GM21737 (cell line): ENCODE data around the gene SLC41A3.

Experiments used
- ATAC-seq: cut with Tn5 transposase; IDR thresholded peaks from one replicate; pipeline ENCODE4 v1.9.1; 2021; ENCODE audit warnings: mild to moderate bottlenecking, moderate library complexity; ENCODE audit not compliant: unreplicated experiment

The SLC41A3 gene

DNA sequence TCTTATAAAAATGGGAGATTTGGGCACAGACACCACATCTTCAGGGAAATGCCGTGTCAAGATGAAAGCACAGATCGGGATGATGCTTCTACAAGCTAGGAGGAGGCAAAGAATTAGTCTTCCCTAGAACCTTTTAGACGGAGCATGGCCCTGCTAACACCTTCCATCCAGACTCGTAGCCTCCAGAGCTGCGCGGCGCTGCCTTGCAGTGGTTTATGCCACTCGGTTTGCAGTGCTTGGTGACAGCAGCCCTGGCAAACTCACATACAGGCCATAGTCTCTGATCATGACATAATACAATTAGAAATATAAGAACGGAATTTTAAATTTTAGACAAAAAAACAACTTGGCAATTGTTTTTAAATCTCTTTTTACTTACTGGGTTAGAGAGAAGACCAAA is 37.1 kb upstream of the SLC41A3 start:
- ATAC-seq, result no peak

DNA sequence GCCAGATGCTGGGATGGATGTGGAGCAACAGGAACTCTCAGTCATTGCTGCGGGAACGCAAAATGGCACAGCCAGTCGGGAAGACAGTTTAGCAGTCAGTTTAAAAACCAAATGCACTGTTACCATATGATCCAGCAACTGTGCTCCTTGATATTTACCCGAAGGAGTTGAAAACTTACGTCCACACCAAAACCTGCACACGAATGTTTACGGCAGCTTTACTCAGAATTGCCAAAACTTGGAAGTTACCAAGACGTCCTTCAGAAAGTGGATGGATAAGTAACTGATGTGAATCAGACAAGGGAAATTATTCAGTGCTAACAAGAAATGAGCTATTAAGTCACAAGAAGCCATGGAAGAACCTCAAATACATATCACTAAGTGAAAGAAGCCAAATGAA is 36.1 kb upstream of the SLC41A3 start:
- no peak for ATAC-seq

DNA sequence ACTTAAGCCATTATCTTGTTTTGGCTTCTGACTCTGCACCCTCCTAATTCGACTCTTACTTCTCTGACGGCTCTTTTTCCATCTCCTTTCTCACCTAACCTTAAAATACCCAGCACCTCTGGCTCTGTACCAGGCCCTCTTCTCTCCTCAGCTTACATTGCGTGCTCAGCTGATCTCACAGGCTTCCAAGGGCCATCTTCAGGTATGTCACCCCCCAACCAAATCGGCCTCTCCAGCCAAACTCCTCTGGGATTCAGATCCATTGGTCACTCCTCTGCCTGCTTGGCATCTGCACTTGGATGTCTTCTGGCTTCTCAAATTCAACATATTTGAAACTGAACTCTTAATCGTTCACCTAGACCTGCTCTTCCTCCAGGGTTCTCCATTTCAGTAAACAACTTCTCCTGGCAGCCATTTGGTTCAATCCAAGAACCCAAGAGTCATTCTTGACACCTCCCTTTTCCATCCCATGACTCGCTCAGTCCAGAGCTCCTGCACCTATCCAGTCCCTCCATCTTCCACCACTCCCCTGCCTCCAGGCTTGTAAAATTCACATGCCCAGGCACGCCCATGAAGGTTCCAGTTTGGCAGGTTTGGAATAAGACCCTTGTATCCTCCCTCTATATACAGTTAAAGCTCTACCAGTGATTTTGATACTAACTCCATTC is 35.2 kb upstream of the SLC41A3 start:
- no peak for ATAC-seq

DNA sequence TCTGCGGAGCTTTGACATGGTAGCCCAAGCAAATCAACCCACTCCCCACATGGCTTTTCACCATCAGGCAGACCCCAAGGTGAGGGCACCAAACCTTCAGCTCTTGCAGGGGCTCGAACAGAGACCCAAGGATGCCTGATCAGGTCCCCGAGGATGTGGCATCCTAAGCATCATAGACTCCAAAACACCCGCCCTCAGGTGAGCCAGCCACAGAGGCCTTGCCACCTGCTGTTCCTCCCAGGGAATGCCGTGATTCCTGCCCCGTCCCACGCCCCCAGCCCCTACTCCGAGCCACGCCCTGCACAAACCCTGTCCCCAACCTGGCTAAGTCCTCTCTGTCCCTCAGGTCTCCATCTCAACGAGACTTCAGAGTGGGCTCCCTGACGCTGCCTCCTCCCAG is 34.7 kb upstream of the SLC41A3 start:
- no peak for ATAC-seq

DNA sequence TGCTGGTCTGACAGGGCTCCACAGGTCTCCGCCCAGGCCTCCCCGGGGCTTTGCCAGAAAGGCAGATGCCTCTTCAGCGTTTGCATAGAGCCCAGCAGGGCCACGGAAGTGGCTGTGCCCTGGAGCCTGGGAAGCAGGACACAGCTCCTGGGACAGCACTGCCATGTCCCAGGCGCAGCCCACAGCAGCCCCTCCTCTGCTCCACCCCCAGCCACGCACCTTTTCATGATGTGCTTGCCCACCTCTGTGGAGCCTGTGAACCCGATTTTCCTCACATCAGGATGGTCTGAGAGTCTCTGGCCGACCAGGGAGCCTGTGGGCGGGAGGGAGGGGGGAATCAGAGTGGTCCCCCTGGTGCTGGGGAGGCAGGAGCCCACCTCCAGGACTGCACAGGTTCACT is 33.9 kb upstream of the SLC41A3 start:
- ATAC-seq, result no peak

DNA sequence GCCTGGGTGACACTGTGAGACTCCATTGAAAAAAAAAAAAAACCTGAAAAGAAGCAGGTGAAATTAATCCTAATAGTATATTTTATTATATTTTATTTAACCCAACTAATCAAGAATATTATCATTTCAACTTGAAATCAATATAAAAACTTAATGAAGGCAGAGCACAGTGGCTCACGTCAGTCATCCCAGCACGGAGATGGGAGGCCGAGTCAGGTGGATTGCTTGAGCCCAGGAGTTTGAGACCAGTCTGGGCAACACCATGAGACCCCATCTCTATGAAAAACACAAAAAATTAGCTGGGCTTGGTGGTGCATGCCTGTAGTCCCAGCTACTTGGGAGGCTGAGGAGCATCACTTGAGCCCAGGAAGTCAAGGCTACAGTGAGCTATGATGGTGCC is 33.3 kb upstream of the SLC41A3 start:
- ATAC-seq, result no peak

DNA sequence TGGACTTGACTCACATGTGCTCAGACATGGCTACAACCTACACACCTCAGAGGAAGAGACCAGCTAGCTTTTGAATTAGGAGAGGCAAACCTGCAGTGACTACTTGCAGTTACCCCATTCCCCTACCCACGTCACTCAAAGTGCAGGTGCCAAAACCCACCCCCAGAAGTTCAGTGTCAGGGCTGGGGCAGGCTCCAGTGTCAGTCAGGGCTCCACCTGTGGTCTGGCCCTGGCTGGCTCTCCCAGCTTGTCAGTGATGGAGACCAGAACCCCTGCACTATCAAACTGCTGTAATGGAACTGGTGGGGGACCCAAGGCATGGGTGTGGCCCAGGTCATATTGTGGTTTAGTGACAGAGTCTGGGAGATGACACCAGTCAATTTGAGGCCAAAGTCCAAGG is 32.6 kb upstream of the SLC41A3 start:
- ATAC-seq, result no peak

DNA sequence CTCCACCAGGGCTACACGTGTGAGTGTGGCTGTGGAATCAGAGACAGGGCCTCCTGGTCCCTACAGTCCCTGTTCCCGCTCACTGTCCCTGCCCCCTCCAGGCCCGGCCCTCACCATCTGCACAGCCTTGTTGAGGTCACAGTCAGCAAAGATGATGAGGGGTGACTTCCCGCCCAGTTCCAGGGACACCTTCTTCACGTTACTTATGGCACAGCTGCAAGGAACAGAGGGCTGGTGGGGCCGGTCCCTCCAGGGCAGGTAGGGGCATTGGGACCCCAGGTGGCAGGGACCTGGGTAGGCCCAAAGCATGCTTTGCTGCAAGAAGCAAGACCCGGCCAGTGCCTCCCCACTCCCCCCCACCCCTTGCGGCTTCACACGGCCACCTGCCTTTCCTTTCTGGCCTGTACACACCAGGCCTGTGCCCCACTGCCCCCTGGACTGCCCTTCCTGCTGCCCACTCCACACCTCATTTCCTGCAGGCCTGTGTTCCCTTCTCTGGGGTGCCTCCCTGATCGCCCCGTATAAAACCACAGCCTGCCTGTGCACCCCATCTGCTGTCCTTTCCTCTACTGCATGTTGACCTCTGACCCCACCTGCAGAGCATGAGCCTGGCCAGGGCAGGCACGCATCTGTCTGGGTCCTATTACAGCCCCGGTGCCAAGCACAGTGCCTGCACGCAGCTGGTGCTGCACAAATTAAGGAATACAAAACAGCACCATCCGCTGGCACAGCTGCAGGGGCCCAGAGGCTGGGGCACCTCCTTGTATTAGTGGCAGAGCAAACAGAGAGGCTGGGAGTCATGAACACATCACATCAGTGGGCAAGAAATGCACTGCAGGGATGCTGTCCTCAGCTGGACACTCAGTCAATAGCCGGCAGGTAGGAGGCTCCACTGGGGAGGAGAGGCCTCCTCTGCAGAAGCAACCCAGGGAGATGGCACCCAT is 30.8 kb upstream of the SLC41A3 start:
- no peak for ATAC-seq

DNA sequence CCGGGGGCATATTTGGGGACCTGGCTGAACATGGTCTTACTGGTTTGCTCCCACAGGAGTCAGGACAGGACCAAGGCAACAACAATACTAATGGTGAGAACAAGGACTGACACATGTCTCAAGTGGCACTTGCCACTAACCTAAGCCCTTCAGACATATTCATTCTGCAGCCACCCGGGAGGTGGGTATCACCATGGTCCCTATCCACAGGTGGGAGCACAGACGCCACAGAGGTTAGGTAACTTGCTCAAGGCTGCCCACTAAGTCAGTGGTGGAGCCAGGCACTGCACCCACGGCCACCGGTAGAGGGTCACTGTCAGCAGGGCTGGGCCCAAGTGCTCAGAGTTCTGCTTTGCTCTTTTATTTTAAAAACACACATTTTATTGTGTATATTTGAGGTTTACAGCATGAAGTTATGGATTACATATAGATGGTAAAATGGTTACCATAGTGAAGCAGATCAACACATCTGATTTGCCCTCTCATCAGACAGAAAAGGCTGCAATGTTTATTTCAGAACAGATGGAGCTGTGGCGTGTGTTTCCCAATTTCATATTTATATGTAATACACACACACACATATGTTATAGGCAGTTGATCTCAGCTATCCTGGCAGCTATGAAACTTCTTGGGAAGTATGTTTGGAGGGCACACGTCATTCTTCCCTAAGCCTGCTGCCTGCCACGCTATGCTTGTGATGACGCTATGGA is 30.0 kb upstream of the SLC41A3 start:
- ATAC-seq, result no peak

DNA sequence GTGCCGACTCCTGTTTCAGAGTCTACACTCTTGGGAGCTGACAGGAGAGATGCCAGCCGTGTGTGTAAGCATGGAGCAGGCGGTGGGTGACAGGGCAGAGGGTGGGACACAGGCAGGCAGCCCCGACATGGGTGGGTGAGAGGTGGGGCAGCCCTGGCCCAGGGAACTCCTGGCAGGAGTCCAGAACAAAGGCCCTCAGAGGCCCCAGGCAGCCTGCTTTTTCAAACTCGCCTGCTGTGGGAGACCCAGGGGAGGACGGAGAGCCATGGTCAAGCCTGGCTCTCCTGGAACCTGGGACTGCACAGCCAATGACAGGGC is 29.3 kb upstream of the SLC41A3 start:
- ATAC-seq, result no peak

DNA sequence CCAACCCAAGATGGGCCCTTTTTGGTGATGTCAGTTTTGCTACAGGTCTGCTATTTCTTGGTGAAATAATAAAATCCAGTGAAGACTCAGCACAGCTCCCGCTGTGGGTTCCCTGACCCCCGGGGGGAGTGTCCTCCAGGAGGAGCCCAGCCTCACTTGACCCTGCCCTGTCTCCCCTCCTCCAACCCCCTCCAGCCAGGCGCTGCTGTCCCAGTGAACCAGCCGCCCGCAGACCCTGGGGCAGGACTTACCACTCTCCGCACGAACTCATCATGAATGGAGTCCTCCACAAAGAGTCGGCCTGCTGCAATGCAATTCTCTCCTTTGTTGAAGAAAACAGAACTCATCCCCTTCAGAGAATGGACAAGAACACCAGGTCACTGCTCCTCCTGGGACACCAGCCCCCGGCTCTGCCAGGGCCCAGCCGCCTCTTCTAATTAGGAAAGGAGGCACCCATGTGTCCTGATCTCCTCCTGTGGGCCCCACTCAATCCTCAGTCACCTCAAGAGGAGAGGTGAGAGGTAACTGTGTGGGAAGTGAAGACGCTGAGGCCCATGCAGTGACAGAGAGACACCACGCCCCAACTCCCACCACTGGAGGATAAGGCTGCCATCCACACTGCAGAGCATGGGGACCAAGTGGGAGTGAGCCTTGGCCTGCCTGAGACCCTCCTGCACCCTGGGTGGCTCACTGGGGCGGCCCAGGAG is 28.8 kb upstream of the SLC41A3 start:
- ATAC-seq, result no peak

DNA sequence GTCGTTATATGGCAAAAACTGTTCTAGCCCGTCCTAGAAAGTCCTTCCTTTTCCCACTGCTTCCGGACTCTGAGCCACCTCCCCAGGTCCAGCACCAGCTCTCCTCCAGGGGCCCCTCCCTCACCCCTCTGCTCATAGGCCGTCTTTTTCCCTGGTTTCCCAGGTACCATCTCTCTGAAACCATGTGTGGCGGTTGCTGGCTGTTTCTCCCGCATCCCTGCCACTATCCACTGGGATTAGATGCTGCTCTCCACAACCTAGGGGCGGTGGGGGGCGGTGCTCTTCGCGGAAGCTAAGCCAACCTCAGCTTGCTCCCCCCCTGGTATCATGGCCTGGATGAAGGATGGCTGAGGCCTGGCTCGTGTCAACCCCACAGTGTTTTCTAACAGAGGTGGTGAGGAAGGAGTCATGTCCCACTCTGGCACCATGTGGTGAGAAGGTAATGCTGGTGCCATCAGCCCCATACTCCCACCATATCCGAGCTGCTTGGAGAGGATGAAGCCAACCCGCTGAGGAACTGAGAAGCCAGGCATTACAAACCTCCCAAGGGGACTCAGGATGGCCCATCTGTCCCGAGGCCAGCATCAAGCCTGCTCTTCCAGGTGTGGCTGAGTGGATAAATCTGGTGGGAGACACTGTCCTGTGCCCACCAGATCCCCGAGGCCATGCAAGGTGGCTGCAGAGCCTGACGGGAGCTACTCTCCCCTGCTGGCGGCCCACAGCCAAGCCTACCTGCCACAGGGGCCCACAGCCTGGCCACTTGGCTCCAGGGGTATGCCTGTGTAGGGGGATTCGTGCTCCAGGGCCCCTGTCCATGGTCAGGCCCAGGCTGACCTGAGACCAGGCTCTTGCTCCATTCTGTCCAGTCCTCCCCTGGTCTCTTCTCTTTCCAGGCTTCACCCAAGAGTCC is 27.9 kb upstream of the SLC41A3 start:
- no peak for ATAC-seq

DNA sequence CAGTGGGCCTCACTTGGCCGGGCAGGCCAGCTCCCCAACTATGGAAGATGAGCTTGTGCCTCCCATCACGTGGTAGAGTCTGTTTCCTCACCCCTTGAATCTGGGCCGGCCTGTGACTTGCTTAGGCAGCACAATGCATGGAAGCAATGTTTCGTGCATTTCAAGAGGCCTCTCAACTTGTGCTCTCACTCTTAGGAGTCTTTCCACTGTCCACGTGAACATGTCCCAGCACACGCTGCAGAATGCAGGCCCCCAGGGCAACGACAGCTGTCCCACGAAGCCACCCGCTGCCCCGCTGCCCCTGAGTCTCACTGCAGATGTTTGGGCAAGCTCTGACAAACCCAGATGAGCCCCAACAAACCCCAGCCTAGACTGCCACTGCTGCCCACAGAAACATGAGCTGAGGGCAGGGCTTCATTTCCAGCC is 27.2 kb upstream of the SLC41A3 start:
- no peak for ATAC-seq

DNA sequence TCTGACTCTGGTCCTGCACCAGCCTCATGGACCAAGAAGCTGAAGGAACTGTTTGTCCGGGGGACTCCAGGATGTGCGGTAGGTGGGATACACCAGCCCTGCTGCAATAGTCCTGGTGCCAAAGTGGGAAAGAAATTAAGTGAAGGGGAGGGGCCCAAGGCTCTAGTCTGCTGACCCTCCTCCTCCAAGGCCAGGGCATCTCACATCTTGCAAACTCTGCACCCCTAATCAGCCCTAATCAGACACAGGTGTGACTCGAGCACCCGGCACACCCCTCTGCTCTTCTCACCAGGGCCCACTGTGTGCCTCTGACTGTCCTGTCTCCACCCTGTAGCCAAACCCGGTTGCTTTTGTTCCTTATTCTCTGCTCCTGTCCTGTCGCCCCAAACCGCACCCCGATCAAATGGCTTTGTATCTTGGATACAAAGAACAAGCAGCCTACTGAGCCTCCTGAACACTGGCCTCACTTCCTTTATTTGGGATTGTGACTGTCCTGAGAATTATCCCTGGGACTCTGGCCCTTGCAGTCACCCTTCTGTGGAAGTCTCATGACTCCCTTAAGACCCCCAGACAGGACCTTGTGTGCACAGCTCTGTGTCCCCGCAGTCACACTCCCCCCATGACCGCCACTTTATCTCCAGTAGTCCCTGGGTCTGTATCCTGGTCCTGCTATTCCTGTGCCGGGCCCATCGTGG is 26.7 kb upstream of the SLC41A3 start:
- no peak for ATAC-seq

DNA sequence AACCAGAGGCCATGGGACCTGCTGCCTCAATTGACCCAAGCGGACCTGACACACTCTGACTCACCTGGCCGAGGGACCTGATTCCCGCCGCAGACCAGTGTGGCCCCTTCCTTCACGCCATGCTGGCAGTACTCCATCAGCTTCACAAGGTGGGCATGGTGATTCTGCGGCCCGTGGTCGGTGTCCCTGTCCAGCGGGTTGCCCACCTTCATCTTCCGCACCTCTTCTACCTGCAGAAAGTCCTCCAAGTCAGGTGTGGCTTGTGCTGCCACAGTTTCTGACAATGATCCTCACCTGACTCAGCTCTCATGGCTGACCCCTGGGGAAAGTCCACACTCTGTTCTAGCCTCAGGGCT is 25.9 kb upstream of the SLC41A3 start:
- no peak for ATAC-seq

DNA sequence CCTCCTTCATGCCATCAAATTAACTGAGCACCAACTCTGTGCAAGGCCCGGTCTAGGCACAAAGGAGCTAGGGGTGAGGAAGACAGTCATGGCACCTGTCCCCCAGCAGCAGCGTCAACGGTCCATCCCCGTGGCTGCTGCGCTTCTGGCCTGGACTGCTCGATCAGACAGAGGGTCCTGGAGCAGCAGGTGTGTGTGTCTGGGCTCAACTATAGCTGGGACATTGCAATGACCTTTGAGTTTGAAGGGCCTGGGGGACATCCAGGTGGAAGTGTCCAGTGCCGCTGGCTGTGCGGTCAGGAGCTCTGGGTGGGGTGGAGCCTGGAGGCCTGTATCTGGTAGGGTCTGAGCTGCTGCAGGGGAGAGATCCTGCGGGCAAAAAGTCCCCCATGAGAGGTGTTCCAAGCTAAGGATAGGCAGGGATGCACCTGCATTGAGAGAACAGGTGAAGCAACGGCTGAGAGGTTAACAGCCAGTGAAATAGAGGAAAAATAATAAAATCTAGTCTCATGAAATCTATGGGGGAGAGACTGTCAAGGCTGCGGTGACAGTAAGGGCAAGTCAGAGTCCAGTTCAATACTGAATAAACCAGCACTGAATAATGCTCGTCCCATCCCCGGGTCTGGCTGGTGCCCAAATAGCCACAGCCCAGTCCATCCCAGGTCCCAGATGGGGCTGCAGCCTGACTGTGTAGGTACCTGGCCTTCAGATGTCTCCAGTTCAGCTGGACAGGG is 25.4 kb upstream of the SLC41A3 start:
- no peak for ATAC-seq

DNA sequence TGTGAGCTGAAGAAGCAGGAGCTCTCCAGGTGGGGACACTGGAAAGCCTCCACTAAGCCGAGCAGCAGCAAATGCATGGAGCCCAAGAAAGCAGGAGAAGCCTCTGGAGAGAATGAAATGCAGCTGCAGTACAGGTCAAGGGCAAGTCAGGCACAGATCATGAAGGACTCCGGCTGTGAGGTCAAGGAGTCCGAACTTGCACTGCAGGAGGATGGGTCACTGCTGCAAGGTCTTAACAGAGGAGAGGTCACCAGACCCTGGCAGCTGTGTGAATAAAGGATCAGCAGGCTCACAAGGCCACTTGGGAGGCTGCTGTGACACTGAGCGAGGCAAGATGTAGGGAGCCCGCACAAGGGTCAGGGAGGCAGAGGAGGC is 24.7 kb upstream of the SLC41A3 start:
- no peak for ATAC-seq

DNA sequence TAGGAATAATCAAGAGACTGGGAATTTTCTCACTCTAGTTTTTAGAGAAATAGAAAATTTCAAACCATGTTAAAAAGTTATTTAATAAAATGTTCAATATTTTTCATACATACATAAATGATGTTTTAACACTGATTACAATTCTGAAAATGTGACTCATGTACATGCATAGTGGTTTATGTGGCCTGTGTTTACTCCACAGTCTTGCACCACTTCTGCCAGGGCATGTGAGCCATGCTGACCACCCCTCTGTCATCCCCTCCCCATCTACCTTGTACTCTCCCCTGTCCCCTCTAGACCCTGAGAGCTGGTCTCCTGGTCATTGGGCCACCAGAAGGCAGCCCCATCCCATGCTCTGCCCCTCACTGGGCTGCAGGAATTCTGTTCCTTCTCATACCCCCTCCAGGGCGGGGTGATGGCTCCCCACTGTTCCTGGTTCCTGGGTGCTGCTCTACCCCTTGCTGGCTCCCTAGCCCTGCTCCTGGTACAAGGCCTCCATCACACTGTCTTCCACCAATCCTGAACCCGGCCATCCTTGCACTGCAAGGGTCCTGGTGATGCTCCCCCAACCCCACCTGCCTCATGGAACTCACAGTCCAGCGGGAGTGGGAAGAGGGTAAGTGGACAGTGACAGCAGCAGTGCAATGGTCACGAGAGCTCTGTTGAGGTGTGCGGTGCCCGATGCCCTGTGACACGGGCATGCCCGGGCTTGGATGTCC is 24.2 kb upstream of the SLC41A3 start:
- no peak for ATAC-seq
